B cell (primary cell): Measurements from ENCODE around the gene BLM. TPM values are rescaled to one million over a fixed set of nuclear protein-coding genes. Genes with fewer than 3 reads are reported as not detected.

Experiments
- ATAC-seq: fragments of 200-7000 bp; cut with Tn5 transposase; one replicate; pipeline ENCODE4 v1.10.0; 2021; ENCODE audit warnings: low read depth, mild to moderate bottlenecking, moderate number of reproducible peaks, moderate library complexity
- CTCF ChIA-PET: fragments of 350-600 bp; sonication (Branson Sonifier 250); formaldehyde crosslinking; loops from one replicate; lab custom pipeline; 2021; ENCODE audit warnings: antibody characterized with exemption, inconsistent platforms; lab: Charles Lee
- POLR2A ChIA-PET: fragments of 350-600 bp; sonication (Branson Sonifier 250); formaldehyde crosslinking; loops from one replicate; lab custom pipeline; 2021; ENCODE audit warnings: antibody characterized with exemption; lab: Charles Lee
- DNase-seq: peaks from one replicate; pipeline ENCODE4 v3.0.0; 2013
- H2AFZ ChIP-seq: 2 replicates; pipeline ENCODE4 v1.6.1; 2012; ENCODE audit warnings: mild to moderate bottlenecking, low read depth, low read length; ENCODE audit not compliant: insufficient read depth, poor library complexity, severe bottlenecking
- H3K27ac ChIP-seq, 2 donors: 1 replicate in 1 of 2; 2 replicates in 1 of 2; pipeline ENCODE4 v1.5.1; 2012 to 2013; ENCODE audit warnings: low read length in 2 of 2, mild to moderate bottlenecking in 2 of 2, moderate library complexity in 1 of 2
- H3K27me3 ChIP-seq, 4 experiments: fragments of 200-600 bp in 1 of 4; sonication (generic) in 1 of 4; replicated peaks in 1 of 4; 1 replicate in 2 of 4; 2 replicates in 2 of 4; pipeline versions ENCODE4 v1.6.1 to v1.7.0; 2013 to 2016; ENCODE audit warnings: low read length in 3 of 4, mild to moderate bottlenecking in 2 of 4, mixed read lengths in 1 of 4, moderate library complexity in 1 of 4; ENCODE audit not compliant: insufficient read depth in 4 of 4, control insufficient read depth in 3 of 4; ENCODE audit errors: control extremely low read depth in 1 of 4
- H3K36me3 ChIP-seq, 2 experiments: replicated peaks in 1 of 2; 1 replicate in 1 of 2; 2 replicates in 1 of 2; pipeline versions ENCODE4 v1.6.1 to v1.7.1; 2013; ENCODE audit warnings: low read length in 1 of 2; ENCODE audit not compliant: insufficient read depth in 2 of 2, control insufficient read depth in 1 of 2; ENCODE audit errors: control extremely low read depth in 1 of 2, extremely low read depth in 1 of 2
- H3K4me1 ChIP-seq, 2 donors: fragments of 200-600 bp in 1 of 2; sonication (generic) in 1 of 2; 1 replicate in 1 of 2; 2 replicates in 1 of 2; pipeline versions ENCODE4 v1.5.1 to v1.6.1; 2013 to 2017; ENCODE audit warnings: low read length in 2 of 2; ENCODE audit not compliant: control insufficient read depth in 2 of 2, insufficient read depth in 2 of 2
- H3K4me2 ChIP-seq: replicated peaks from 2 replicates; pipeline ENCODE3; 2012; ENCODE audit warnings: mild to moderate bottlenecking, low read depth, low read length; ENCODE audit not compliant: poor library complexity, severe bottlenecking
- H3K4me3 ChIP-seq, 5 experiments: fragments of 200-600 bp in 1 of 5; sonication (generic) in 1 of 5; 1 replicate in 3 of 5; 2 replicates in 2 of 5; pipeline versions ENCODE4 v1.5.1 to v1.7.0; 2011 to 2016; ENCODE audit warnings: low read length in 4 of 5, mild to moderate bottlenecking in 4 of 5, low read depth in 2 of 5, control low read depth in 1 of 5, moderate library complexity in 1 of 5; ENCODE audit not compliant: insufficient read depth in 1 of 5; ENCODE audit errors: control extremely low read depth in 1 of 5, extremely low read depth in 1 of 5
- H3K79me2 ChIP-seq: fragments of 200-600 bp; sonication (generic); one replicate; pipeline ENCODE4 v1.6.0; 2016; ENCODE audit warnings: low read length; ENCODE audit not compliant: control insufficient read depth, insufficient read depth
- H3K9ac ChIP-seq: fragments of 200-600 bp; sonication (generic); 2 replicates; pipeline ENCODE4 v1.6.1; 2017; ENCODE audit warnings: mild to moderate bottlenecking, low read length, moderate library complexity
- H3K9me3 ChIP-seq, 3 donors: one replicate each; pipeline versions ENCODE4 v1.6.1 to v1.7.1; 2013; ENCODE audit warnings: low read length in 2 of 3; ENCODE audit not compliant: control insufficient read depth in 2 of 3, insufficient read depth in 1 of 3; ENCODE audit errors: control extremely low read depth in 1 of 3
- H4K20me1 ChIP-seq: 2 replicates; pipeline ENCODE4 v1.6.0; 2012; ENCODE audit warnings: mild to moderate bottlenecking, low read length; ENCODE audit not compliant: insufficient read depth, control insufficient read depth, poor library complexity, severe bottlenecking
- H3K27ac Mint-ChIP-seq: one replicate; pipeline ENCODE4 v1.8.0; 2021; ENCODE audit warnings: mixed read lengths
- H3K27me3 Mint-ChIP-seq: one replicate; pipeline ENCODE4 v1.8.0; 2021; ENCODE audit warnings: mixed read lengths
- H3K4me1 Mint-ChIP-seq: one replicate; pipeline ENCODE4 v1.8.0; 2021; ENCODE audit warnings: mixed read lengths
- H3K4me3 Mint-ChIP-seq: one replicate; pipeline ENCODE4 v1.8.0; 2021; ENCODE audit warnings: mixed read lengths
- H3K9me3 Mint-ChIP-seq: one replicate; pipeline ENCODE4 v1.8.0; 2022; ENCODE audit warnings: mixed read lengths; ENCODE audit not compliant: insufficient read depth
- CTCF ChIP-seq: fragments of 200-600 bp; IDR thresholded peaks from one replicate; pipeline ENCODE4 v1.8.0; 2022; ENCODE audit warnings: antibody characterized with exemption, mild to moderate bottlenecking
- EZH2 ChIP-seq: IDR thresholded peaks from 2 replicates; pipeline ENCODE4 v1.6.1; 2012; ENCODE audit warnings: borderline replicate concordance, low read depth, mild to moderate bottlenecking, moderate library complexity, low read length; ENCODE audit not compliant: insufficient read depth, poor library complexity, severe bottlenecking
- WGBS: methylation state at CpG from one replicate; pipeline ENCODE4 v1.1.5; 2013; ENCODE audit warnings: missing lambda C conversion rate; ENCODE audit not compliant: insufficient coverage; 5-methylcytosine and 5-hydroxymethylcytosine counted together
- intact Hi-C: fragments of 100-400 bp; cut with micrococcal nuclease; formaldehyde crosslinking; loops from one replicate; pipeline ENCODE4 v1.10.0; 2022
- polyA plus RNA-seq: library from polyadenylated mRNA; depleted of rRNA; stranded (reverse); fragments of >200 nt; gene quantifications from 2 replicates; pipeline ENCODE4 v1.2.3, GENCODE V29; 2012
- total RNA-seq, 2 donors: library from RNA; stranded (reverse); fragments of 120-200 nt in 1 of 2; gene quantifications; 1 replicate in 1 of 2; 2 replicates in 1 of 2; pipeline versions ENCODE4 v1.2.3 to v1.2.4, GENCODE V29; 2013 to 2022

Gene BLM
- total and polyA plus RNA-seq, 2 donors (not counting 1 experiment from before 2014, with no cell fraction given) = 5.2 to 17.4 TPM

DNA sequence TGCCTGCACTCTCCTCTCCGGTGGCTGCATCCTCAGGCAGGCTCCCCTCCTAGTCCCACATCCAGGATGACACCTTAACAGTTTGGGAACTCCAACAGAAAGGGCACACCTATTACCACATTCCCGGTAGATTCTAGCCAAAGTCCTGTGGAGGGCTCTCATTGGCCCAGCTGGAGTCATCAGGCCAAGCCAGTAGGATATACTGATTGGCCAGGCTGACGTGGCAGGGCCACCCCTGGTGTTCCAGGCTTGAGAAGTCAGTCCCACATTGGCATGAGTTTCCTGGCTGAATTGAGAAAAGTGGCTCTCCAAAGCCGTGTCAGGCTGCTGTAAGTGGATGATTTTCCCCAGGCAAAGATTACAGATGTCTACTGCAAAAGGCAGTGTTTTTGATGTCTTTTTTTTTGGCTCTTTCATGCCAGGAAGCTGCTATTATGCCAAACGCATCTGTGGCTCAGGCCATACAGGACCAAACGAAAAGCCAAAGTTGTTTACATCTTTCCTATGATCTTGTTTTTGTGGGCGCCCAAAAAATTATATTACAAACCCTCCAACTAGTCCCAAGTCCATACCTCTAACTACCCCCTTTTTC is 6.6 kb upstream of the BLM start:
- WGBS = 93% methylated on average over 7 of the region's 7 CpGs
- Histone ChIP-seq H2AFZ (no peak overlapping the region), H3K4me1 (no peaks in the 10 kb centered on the region), H3K4me3 (no peak overlapping the region), H3K27ac (no peak overlapping the region), H3K4me2 (no peak overlapping the region), H3K9ac (no peak overlapping the region), H3K9me3 (no peaks in the 10 kb centered on the region), H3K79me2 (no peaks in the 10 kb centered on the region), H3K36me3 (peaks cover 0 to 5% of the 10 kb centered on the region in 2 experiments), H4K20me1 (no peaks in the 10 kb centered on the region), H3K27me3 (no peaks in the 10 kb centered on the region)
- no peaks in the 10 kb centered on the region for H3K9me3 Mint-ChIP-seq
- no peak for TF ChIP-seq CTCF
- peaks cover 5% of the 10 kb centered on the region for H3K4me1 Mint-ChIP-seq
- no peak overlapping the region for H3K27ac Mint-ChIP-seq
- intact Hi-C loops = no loop called here
- DNase-seq (no peak), ATAC-seq (no peak)
- H3K27me3 Mint-ChIP-seq = no peaks in the 10 kb centered on the region
- no peak overlapping the region for H3K4me3 Mint-ChIP-seq
- ChIA-PET POLR2A (interaction anchor here (0.7 kb wide), 1 partner anchor 333 kb away, joined by 3 read pairs; no protein-coding TSS in a partner anchor), CTCF (interaction anchor here (1.0 kb wide), 1 partner anchor 175 kb away, joined by 3 read pairs; no protein-coding TSS in a partner anchor)

- intact Hi-C loops = no loop called here
- WGBS = no CpG with 5 or more reads among the region's 2 CpGs
- TF ChIP-seq CTCF = no peak
- TF ChIP-seq EZH2 = no peak
These were observed 5.7 kb upstream of the BLM start for GRCh38 chr15:90711418-90711824.

More at GRCh38 chr15:90711418-90711824, 5.7 kb upstream of the BLM start:
- no peaks in the 10 kb centered on the region for H3K9me3 ChIP-seq
- no peak overlapping the region for H2AFZ ChIP-seq
- H3K4me3 ChIP-seq = no peak overlapping the region
- H3K27ac ChIP-seq = no peak overlapping the region
- ChIA-PET CTCF (interaction anchor here (1.5 kb wide), 1 partner anchor 64 kb away, joined by 3 read pairs; no protein-coding TSS in a partner anchor), POLR2A (interaction anchor here (0.5 kb wide), 1 partner anchor 13 kb away, joined by 3 read pairs; no protein-coding TSS in a partner anchor)
- H3K27me3 ChIP-seq = no peaks in the 10 kb centered on the region
- H3K79me2 ChIP-seq = no peaks in the 10 kb centered on the region
- H3K4me2 ChIP-seq = no peak overlapping the region
- Mint-ChIP-seq H3K27ac (no peak overlapping the region), H3K4me1 (peaks cover 13% of the 10 kb centered on the region), H3K4me3 (no peak overlapping the region), H3K27me3 (no peaks in the 10 kb centered on the region), H3K9me3 (no peaks in the 10 kb centered on the region)
- ATAC-seq = no peak
- H4K20me1 ChIP-seq = no peaks in the 10 kb centered on the region
- no peak for DNase-seq
- peaks cover 3 to 5% of the 10 kb centered on the region in 2 donors for H3K4me1 ChIP-seq
- peaks cover 0 to 5% of the 10 kb centered on the region in 2 experiments for H3K36me3 ChIP-seq
- no peak overlapping the region for H3K9ac ChIP-seq
